ENCODE results near the gene FAM227A.
"Not testable (repeated sequence)": the region's sequence is repeated elsewhere in the genome, so short reads cannot be mapped to it uniquely, and the experiment has no call there.

Gene FAM227A

DNA sequence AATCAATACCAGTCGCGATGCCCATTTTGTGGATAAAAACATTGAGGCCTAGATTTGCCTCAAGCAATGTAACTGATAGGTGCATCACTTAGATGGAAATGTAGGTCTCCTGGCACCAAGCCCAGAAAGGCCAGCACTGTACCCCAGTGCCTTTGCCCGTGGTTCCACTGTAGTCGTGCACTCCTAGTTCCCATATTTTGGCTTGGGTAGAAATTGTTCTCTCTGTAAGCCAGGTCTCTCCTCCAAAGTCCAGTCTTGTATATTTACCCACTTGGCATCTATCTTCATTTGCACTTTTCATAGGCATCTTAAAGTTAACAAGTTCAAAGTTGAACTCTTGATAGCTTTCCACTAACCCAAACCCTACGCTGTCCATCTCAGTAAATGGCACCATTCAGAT, 44.6 kb downstream of the FAM227A start:
- no peak for DNase-seq (ENCODE audit: low read depth, low spot score)

DNA sequence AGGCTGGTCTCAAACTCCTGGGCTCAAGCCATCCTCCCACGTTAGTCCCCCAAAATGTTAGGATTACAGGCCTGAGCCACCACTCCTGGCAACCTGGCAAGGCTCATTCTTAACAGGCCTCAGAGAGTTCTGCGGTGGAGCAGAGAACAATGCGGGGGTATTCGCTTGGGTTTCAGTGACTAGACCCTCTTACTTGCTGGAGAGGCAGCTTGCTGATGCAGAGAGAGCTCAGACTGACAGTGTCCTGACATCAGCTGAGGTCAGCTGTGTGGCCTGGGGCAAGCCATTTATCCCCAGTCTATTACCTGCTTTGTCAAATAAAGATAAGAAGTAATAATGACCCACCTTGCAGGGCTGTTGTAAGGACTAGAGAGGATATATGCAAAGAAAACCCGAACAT, 46.0 kb downstream of the FAM227A start:
- DNase-seq (ENCODE audit: low read depth, low spot score), result no peak

DNA sequence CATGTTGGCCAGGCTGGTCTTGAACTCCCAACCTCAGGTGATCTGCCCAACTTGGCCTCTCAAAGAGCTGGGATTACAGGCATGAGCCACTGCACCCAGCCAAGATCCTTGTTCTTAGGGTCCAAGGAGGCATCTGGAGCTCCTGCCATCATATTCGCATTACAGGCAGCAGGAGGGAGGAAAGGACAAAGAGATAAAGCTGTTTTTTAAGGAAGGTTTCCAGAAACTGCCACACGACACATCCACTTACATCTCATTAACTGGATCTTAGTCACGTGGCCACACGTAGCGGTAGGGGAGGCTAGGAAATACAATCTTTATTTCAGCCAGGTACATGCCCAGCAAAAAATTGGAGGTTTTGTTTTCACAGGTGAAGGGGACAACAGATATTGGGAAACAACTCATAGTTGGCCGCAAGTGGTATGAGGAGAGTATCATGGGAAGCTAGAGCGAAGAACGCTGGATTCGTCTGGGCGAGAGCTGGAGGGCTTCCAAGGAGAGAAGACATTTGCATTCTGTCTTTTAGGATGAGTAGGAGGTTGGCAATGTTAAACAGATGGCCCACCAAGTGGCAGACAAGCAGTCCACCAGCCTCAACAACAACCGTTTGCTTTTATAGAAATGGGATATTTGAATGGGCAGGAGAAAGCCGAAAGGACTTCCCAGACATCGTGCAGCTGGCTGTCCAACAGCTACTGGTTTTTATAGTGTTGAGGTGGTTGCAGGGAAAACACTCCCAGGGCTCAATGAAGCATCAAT, 47.0 kb downstream of the FAM227A start:
- DNase-seq (ENCODE audit: low read depth, low spot score), result no peak

DNA sequence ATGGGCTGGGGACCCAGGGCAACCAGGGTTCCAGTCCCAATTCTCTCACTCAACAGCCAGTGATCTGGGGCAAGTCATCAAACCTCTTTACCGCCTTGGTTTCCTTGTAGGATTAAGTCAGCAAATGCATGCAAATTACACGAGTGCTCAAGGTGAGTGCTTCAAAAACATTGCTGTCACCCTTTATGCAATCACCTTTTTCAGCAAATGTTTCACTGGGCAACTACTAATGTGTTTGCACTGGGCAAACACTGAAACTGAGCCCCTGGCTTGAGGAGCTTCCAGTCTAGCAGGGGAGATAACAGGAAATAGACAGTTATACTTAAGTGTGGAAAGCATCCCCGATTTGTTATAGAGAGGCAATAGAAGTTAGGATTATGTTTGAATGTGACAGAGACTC, 48.5 kb downstream of the FAM227A start:
- DNase-seq (ENCODE audit: low read depth, low spot score), result no peak

DNA sequence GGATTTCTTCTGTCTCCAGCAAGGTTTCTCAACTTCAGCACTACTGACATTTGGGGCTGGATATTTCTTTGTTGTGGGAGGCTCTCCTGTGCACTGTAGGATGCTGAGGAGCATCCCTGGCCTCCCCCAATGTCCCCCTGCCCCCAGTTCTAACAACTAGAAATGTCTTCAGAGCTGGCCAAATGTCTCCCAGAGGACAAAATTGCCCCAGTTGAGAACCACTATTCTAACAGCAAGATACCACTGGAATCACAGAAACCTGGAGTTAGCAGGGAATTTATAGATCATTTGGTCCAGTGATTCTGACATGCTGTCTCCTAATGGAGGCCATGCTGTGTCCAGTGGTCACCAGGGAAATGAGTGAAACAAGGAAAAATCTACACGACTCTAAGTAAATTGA, 54.0 kb downstream of the FAM227A start:
- no peak for DNase-seq (ENCODE audit: low read depth, low spot score)

DNA sequence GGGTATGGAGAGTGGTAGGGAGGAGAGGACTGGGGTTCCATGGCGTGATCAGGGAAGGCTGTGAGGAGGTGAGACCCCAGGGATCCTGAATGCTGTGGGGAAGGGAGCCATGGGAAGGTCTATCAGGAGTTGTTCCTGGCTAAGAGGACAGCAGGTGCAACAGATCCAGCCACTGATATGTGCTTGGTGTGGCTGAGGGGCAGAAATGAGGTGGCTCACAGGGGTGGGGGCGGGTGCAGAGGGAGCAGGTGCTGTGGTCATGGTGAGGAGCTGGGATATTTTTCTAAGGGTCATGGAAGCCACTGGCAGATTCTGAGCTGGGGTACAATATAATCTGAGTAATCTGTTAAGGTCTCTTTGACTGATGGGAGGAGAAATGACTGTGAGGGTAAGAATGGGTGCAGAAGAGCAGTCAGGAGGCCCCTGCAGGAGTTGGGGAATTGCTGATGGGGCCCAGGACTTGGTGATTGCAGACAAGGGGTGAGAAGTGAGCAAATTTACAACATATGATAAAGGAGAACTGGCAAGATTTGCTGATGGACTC, 54.9 kb downstream of the FAM227A start:
- DNase-seq (ENCODE audit: low read depth, low spot score), result no peak

DNA sequence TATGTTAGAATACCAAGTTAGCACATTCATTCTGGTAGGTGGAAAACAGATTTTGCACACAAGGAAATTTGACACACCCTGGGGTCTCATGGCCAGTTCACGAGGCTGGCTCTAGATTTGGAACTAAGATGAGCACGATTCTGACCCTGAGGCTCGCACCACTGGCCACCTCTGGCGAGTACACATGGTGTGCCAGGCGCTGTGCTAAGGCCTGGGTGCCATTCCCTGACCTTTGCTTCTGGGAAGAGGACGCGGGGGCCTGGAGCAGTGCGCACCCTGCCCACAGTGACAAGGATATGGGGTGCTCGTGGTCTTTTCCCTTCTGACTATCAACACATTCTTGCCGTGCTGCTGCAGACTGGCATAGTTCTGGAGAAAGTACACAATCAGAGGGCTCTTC, 56.7 kb downstream of the FAM227A start:
- DNase-seq (ENCODE audit: low read depth, low spot score), result no peak

DNA sequence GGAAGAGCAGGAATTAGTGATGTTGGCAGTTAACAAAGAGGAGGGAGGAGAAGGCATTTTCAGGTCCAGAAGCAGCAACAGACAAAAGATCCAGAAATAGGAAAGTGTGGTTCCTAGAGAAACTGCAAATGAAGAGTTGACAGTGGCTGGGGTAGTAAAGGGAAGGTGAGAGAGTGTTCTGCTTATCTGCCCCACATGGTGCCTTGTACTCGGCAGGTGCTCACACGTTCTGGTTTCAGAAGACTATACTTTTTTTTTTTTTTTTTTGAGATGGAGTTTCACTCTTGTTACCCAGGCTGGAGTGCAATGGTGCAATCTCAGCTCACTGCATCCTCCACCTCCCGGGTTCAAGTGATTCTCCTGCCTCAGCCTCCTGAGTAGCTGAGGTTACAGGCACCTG, 73.3 kb downstream of the FAM227A start:
- not testable (repeated sequence) for DNase-seq (ENCODE audit: low read depth, low spot score)

DNA sequence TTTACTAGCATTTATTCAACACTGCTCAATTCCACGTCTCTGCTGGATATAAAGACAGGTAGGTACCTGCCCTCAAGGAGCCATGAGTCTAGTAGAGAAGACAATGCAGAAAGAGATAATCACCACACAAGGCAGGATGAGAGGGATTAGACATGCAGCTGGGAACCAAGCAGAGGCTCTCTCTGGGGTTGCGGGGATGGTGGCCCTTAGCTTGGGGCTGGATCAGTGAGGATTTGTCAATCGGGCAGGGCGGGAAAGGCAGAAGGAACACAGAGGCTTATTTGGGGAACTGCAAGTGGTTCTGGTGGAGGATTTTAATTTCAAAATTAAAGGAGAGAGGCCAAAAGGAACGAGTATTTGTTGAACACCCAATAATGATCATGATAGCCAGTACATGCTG, 77.7 kb downstream of the FAM227A start:
- no peak for DNase-seq (ENCODE audit: low read depth, low spot score)

DNA sequence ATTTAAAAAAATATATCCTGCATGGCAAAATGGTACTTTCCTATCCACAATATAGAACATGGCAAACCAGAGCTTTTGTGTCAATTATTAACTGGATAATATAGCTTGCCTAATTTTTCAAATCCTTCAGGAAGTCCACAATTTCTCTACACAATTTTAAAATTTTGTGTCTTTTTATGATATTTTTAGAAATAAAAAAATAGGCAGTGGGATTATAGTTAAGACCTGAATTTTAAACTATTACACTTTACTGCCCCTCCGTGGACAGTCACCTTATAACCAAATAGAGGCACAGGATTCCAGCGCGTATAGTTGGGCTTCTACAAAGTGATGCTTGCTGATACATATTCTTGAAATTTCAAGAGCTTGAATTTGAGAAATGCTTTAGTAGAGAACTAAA, 84.1 kb downstream of the FAM227A start:
- peak; percentile 1 for DNase-seq (ENCODE audit: low read depth, low spot score)

DNA sequence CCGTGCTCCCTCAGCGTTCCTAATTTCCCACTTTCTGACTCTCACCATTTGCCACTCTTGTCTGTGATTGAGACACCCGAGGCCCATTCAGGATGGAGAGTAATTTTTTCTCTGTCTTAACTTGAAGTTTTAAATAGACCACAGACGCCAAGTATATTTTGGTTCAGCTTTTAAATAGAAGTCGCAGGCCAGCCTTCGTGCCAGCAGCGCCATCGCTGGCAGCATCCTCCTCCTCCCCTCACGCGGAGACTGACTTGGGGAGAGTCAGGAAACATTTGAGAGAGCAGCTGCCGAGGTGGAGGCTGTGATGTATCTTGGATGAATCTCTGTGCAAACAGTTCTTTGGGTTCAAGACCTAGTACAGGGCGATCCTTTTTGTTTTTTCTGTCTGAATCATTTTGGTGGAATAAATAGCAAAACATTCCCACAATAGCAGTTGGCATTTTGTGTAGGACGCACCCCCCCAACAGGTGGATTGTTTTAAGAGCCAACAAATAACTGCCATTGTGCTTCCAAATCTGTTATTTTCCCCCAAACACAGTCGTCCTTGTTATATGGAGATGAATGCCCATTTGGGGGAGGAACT, 85.3 kb downstream of the FAM227A start:
- peak; percentile 1 for DNase-seq (ENCODE audit: low read depth, low spot score)

DNA sequence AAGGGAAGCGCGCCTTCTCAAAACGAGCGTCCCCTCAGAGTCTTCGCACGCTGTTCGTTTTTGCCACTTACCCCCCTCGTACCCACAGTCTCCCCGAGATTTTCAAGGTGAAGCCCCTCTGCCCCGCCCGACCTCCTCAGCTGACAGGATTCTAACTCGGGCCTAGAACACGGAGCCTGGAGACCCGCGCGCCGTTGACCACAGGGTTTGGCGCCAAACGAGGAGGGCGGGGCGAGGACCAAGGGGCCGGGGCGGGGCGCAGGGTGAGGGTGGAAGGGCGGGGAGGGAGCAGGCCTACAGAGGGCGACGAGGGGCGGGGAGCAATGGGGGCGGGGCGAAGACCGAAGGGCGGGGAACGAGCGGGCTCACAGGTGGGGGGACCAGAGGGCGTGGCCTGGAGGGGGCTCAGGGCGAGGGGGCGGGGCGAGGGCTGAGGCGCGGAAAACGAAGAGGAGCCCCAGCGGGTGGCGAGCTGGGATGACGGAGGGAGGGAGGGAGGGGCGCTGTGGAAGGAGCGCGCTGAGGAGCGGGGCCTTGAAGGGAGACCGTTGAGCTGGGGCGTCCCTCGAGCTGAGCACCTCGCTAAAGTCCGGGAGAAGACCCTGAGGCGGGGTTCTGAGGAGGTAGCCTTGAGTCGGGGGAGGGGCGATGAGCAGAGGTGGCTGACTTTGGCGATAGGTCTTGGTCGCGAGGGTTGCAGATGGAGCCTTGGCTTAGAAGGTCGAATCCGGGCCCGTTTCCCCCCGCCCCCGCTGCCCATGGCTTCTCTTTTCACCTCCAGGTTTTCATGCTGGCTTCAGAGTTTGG, 86.0 kb downstream of the FAM227A start, which contains the start of gene DMC1:
TSS of gene DMC1 (minus strand) at position 212 of the 807 bp plus-strand sequence. CDS start 1,927 bp downstream, outside the sequence.
- peak; percentile 97 for DNase-seq (ENCODE audit: low read depth, low spot score)

DNA sequence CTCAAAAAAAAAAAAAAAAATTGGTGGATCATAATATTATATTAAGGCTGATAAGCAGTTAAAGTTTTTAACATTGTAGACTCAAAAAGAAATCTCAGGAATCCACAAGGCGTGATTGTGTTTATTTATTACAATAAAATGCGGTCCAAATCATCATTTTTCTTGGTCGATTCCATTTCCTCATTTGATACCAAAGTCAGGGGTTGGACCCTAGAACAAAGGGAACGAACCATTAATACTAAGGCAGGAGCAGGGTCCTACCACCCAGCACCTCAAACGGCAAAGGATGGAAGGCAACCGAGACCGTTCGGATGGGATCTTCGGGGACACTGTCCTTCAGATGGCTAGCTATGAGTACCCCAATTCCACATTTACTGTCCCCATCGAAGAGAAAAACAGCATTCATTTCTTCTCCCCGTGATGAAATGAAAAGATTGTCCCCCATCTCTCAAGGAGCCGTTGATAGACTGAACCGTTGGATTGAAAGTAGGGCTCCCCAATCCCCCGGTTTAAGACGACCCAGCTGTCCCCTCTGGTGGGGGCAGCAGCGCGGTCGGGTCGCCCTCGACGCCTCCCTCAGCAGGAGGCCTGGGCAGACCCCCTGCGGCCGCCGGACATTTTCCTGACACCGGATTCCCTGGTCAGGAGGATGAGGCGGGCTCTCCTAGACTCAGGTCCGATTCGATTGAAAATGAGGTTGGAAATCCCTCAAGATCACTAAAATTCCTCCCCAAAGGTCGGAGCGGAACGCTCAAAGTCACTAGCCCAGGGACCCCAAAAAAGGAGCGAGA, 86.8 kb downstream of the FAM227A start:
- no peak for DNase-seq (ENCODE audit: low read depth, low spot score)

DNA sequence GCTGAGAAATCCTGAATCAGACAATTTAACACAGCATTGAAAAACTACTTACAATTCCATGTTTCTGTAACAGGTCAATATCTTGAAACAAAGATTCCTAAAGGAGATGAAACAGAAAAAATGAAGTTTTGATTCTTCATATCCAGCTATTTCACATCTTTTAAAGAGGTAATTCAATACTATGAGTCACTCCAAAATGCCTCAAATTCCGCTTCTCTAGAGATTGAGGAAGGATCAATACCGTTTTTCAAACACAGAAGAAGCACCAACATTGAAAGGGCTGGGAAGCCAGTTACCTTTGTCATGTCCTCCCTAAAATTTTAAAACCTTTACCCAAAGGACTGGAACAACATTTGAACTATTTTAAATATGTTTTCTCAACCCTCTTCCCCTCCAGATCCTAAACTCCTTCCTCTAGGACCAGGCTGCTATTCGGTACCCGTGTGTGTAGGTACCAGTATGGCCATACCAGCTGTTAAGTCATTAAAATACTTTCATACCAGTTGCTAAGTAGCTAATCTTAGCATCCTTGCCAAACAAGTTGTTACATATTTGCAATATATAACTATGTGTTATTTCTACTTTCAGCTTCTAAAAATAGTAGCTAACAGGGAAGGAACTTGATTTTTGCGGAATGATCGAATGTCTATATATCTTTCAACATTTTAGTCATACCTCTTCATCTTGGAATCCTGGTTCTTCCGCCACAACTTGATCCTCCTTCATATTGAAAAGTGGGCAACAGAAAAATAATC, 88.5 kb downstream of the FAM227A start:
- DNase-seq (ENCODE audit: low read depth, low spot score), result no peak

DNA sequence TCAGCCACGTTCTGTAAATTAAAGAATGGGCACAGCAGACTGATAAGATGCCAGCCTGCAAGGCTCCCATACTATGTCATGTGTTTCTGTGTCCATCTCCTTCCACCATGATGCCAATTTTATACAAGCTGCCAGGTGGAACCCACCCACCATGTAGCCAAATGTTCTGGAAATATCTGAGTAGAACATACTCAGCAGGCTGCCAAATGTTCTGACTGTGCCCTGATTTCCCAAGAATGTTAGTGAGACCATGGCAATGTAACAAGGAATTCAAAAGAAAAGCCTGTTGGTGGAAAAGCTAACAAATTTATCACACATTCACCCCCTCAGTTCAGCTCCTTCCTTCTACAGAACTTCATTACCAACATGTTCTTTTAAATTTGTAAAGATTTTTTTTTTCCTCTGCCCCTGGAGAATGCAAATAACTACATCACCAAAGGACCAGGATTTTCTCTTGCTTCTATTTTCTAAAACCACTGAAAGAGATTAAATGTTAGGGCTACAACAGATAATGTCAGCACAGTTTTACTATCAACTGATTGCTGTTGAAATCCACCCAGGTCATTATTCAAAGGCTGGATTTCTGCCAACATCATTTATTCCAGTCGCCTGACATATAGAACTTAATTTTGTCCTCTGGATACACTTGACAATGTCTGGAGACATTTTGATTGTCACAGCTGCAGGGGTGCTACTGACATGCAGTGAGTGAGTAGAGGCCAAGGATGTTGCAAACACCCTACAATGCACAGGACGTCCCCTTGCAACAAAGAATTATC, 89.3 kb downstream of the FAM227A start:
- DNase-seq (ENCODE audit: low read depth, low spot score), result no peak

DNA sequence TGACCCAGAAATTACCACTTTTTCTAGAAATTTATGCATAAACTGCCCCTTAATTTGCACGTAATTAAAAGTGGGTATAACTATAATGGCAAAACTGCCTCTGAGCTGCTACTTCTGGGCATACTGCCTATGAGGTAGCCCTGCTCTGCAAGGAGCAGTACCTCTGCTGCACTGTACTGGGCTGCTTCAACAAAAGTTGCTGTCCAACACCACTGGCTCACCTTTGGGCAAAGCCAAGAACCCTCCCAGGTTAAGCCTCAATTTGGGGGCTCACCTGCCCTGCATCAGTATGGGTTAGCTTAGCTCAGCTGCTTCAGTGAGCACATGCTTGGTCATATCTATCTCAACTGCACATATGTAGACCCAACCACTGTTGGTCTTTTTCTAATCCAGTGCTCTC, 90.8 kb downstream of the FAM227A start:
- DNase-seq (ENCODE audit: low read depth, low spot score), result no peak

DNA sequence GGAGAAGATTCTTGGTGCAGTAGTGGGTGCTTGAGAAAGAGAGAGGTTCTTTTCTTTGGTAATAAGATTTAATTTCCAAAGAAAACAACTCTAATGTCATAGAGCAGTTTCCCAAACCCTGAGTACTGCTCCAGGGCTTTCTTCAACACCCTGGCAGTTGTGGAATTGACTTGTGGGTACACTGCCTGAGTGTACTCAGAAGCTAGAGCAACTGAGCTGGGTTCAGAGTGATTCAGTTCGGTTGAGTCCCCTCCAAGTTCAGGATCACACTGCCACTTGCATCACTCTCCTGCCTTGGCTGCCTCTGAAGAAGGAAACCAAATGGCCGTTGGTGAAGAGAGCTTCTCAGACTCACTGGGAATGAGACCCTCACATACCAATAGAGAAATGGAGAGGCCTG, 91.5 kb downstream of the FAM227A start:
- DNase-seq (ENCODE audit: low read depth, low spot score), result no peak

DNA sequence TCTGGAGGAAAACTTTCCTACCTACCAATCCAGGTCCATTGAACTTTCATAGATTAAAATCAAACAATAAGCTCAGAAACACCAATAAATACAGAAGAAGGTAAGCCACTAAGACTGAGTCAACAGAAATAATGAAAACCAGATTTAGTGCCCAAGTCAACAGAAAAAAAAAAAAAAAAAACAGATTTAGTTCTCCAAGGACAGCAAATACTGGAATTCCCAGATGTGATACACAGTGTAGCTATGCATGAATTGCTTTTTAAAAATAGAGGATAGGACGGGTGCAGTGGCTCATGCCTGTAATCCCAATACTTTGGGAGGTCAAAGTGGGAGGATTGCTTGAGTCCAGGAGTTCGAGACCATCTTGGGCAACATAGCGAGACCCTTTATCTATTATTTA, 101.9 kb downstream of the FAM227A start:
- no peak for DNase-seq (ENCODE audit: low read depth, low spot score)

DNA sequence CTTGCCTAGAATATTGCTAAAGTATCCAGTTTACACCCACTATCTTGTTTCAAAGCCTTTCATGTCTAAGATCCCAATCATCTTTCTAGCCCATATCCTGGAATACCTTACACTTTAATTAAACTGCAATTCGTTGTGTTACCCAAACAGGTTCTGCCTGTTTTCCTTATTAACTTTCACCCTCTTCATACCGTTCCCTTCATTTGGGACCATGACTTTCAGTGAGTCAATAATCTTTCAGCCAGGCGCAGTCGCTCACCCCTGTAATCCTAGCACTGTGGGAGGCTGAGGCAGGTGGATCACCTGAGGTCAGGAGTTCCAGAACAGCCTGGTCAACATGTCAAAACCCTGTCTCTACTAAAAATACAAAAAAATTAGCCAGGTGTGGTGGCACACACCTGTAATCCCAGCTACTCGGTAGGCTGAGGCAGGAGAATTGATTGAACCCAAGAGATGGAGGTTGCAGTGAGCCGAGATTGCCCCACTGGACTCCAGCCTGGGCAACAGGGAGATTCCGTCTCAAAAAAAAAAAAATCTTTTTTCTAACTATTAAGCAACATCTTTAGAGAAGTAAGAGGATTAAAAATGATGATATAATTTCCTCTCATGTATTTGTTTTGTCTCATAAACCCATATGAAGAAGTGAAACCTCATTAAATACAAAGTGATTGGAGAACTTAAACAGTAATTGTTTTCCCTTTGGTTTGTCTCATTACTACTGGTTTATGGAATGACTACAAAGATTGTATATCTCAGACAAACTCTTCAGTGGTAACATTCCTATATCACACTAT, 106.9 kb downstream of the FAM227A start:
- DNase-seq (ENCODE audit: low read depth, low spot score), result no peak

Data from activated naive CD8-positive, alpha-beta T cell treated with anti-CD3 and anti-CD28 coated beads, Interleukin-2, amount 50 U/mL, for 16 hours (primary cell).